Effector memory CD4-positive, alpha-beta T cell (primary cell): ENCODE data around the gene AGAP2.
"Not testable (repeated sequence)": the region's sequence is repeated elsewhere in the genome, so short reads cannot be mapped to it uniquely, and the experiment has no call there.

Source experiments
- DNase-seq, 3 donors: peaks; one replicate each; pipeline ENCODE4 v3.0.0-alpha.2; 2020
- H3K27ac ChIP-seq: 2 replicates; pipeline ENCODE4 v1.7.0; 2013; ENCODE audit warnings: mild to moderate bottlenecking, low read length, moderate library complexity; ENCODE audit not compliant: insufficient read depth, poor library complexity, severe bottlenecking
- H3K27me3 ChIP-seq: replicated peaks from 2 replicates; pipeline ENCODE4 v1.7.0; 2013; ENCODE audit warnings: mild to moderate bottlenecking, low read length; ENCODE audit not compliant: insufficient read depth, control insufficient read depth, poor library complexity, severe bottlenecking
- H3K36me3 ChIP-seq: 2 replicates; pipeline ENCODE4 v1.7.0; 2013; ENCODE audit warnings: mild to moderate bottlenecking, low read length, moderate library complexity; ENCODE audit not compliant: control insufficient read depth, insufficient read depth
- H3K4me1 ChIP-seq: 2 replicates; pipeline ENCODE4 v1.7.0; 2013; ENCODE audit warnings: low read length, mild to moderate bottlenecking; ENCODE audit not compliant: control insufficient read depth, insufficient read depth, poor library complexity, severe bottlenecking
- H3K4me3 ChIP-seq: 2 replicates; pipeline ENCODE4 v1.7.0; 2013; ENCODE audit warnings: low read length, low read depth, mild to moderate bottlenecking; ENCODE audit not compliant: insufficient read depth, poor library complexity, severe bottlenecking
- H3K9me3 ChIP-seq: 2 replicates; pipeline ENCODE4 v1.7.0; 2013; ENCODE audit warnings: mild to moderate bottlenecking, low read length, moderate library complexity; ENCODE audit not compliant: control insufficient read depth

Gene AGAP2

GRCh38 chr12:57677947-57678346 is 60.6 kb downstream of the AGAP2 start:
- not testable (repeated sequence) for H3K27ac ChIP-seq

DNA sequence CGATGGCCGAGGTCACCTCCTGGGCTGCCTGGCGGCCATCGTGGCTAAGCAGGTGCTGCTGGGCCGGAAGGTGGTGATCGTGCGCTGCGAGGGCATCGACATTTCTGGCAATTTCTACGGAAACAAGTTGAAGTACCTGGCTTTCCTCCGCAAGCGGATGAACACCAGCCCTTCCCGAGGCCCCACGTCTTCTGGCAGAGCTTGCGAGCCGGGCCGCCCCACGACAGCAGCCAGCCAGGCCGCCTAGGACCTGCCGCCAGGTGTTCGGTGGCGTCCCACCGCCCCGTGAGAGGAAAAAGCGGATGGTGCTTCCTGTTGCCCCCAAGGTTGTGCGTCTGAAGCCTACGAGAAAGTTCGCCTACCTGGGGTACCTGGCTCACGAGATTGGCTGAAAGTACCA is 63.9 kb downstream of the AGAP2 start:
- H3K27ac ChIP-seq, result no peak overlapping the region
- H3K27me3 ChIP-seq, result no peaks in the 10 kb centered on the region
- H3K4me3 ChIP-seq, result no peak overlapping the region
- no peaks in the 10 kb centered on the region for H3K36me3 ChIP-seq
- DNase-seq, result no peak
- H3K4me1 ChIP-seq, result no peaks in the 10 kb centered on the region
- no peaks in the 10 kb centered on the region for H3K9me3 ChIP-seq

More at GRCh38 chr12:57677947-57678346, 60.6 kb downstream of the AGAP2 start:
- not testable (repeated sequence) for H3K4me1 ChIP-seq, H3K9me3 ChIP-seq, H3K27me3 ChIP-seq, H3K36me3 ChIP-seq, H3K4me3 ChIP-seq, DNase-seq
